HCT116 (cell line): ENCODE data around the gene OR4D6. TPM values are rescaled to one million over a fixed set of nuclear protein-coding genes. Genes with fewer than 3 reads are reported as not detected.

ENCODE experiments used
- ATAC-seq: fragments of 200-7000 bp; cut with Tn5 transposase; 2 replicates; pipeline ENCODE4 v1.9.1; 2020; ENCODE audit warnings: mild to moderate bottlenecking, moderate library complexity
- BruUV-seq: library from RNA; stranded (reverse); fragments of 400-500 nt; replicated peaks from 2 replicates; lab custom pipeline; 2021; lab: Mats Ljungman, UMichigan
- CTCF ChIA-PET: fragments of 300-600 bp; sonication (Branson Sonifier 250); formaldehyde crosslinking; loops from one replicate; lab custom pipeline; 2021; ENCODE audit warnings: antibody characterized with exemption; lab: Charles Lee
- POLR2A ChIA-PET: fragments of 300-600, 350-600 bp; sonication (Branson Sonifier 250); formaldehyde crosslinking; loops from one replicate; lab custom pipeline; 2021; ENCODE audit warnings: antibody characterized with exemption; lab: Charles Lee
- RAD21 ChIA-PET, 2 experiments: fragments of 300-600 bp; sonication (Branson Sonifier 250); formaldehyde crosslinking; loops; one replicate each; lab custom pipeline; 2023; ENCODE audit warnings: low total read pairs in 2 of 2; ENCODE audit not compliant: uncharacterized antibody in 2 of 2, unreplicated experiment in 2 of 2, low non-redundant PET in 1 of 2; lab: Charles Lee
- DNase-seq: peaks from one replicate; pipeline ENCODE4 v3.0.0-alpha.2; 2010; ENCODE audit warnings: low read depth, low spot score
- H2AFZ ChIP-seq: fragments of 200-600 bp; shearing (Covaris generic), sonication (generic); 2 replicates; pipeline ENCODE4 v1.6.1; 2017; ENCODE audit warnings: low read depth, mixed run types, mixed read lengths, antibody characterized with exemption, low read length; ENCODE audit not compliant: poor library complexity, severe bottlenecking
- H3K27ac ChIP-seq: 2 replicates; pipeline ENCODE4 v1.5.1; 2012; ENCODE audit warnings: low read depth, low read length
- H3K27me3 ChIP-seq: fragments of 200-600 bp; sonication (generic); 2 replicates; pipeline ENCODE4 v1.6.1; 2016; ENCODE audit warnings: mixed run types, low read length, mixed read lengths; ENCODE audit not compliant: insufficient read depth
- H3K36me3 ChIP-seq, 2 experiments: fragments of 200-500 bp in 1 of 2; fragments of 200-600 bp in 1 of 2; sonication (Bioruptor generic) in 1 of 2; sonication (generic) in 1 of 2; 2 replicates each; pipeline versions ENCODE4 v1.5.1 to v1.6.1; 2014 to 2016; ENCODE audit warnings: low read length in 2 of 2, inconsistent platforms in 1 of 2, mixed read lengths in 1 of 2, mixed run types in 1 of 2; ENCODE audit not compliant: insufficient read depth in 2 of 2, control insufficient read depth in 1 of 2
- H3K4me1 ChIP-seq, 2 experiments: fragments of 200-600 bp in 1 of 2; sonication (generic) in 1 of 2; 2 replicates each; pipeline versions ENCODE4 v1.5.1 to v1.6.1; 2012 to 2017; ENCODE audit warnings: low read length in 2 of 2, inconsistent platforms in 1 of 2, mild to moderate bottlenecking in 1 of 2, mixed read lengths in 1 of 2, mixed run types in 1 of 2, moderate library complexity in 1 of 2; ENCODE audit not compliant: insufficient read depth in 2 of 2, control insufficient read depth in 1 of 2
- H3K4me2 ChIP-seq: fragments of 200-600 bp; sonication (generic); 2 replicates; pipeline ENCODE4 v1.6.1; 2017; ENCODE audit warnings: mixed run types, low read length, mixed read lengths
- H3K4me3 ChIP-seq, 2 experiments: fragments of 200-600 bp in 1 of 2; sonication (generic) in 1 of 2; replicated peaks in 1 of 2; 2 replicates each; pipeline ENCODE4 v1.5.1; 2011 to 2016; ENCODE audit warnings: low read length in 2 of 2, control low read depth in 1 of 2, low read depth in 1 of 2, mild to moderate bottlenecking in 1 of 2, mixed read lengths in 1 of 2, mixed run types in 1 of 2
- H3K79me2 ChIP-seq: fragments of 200-600 bp; sonication (generic); 2 replicates; pipeline ENCODE4 v1.6.1; 2017; ENCODE audit warnings: mild to moderate bottlenecking, mixed run types, low read length, moderate library complexity, mixed read lengths; ENCODE audit not compliant: insufficient read depth
- H3K9ac ChIP-seq: fragments of 200-600 bp; sonication (generic); 2 replicates; pipeline ENCODE4 v1.6.1; 2016; ENCODE audit warnings: low read length, mixed read lengths
- H3K9me2 ChIP-seq: fragments of 200-600 bp; sonication (generic), shearing (Covaris generic); 2 replicates; pipeline ENCODE4 v1.6.1; 2017; ENCODE audit warnings: mixed run types, mild to moderate bottlenecking, moderate library complexity; ENCODE audit not compliant: insufficient read depth
- H3K9me3 ChIP-seq, 2 experiments: fragments of 200-500 bp in 1 of 2; fragments of 200-600 bp in 1 of 2; sonication (Bioruptor generic) in 1 of 2; sonication (generic) in 1 of 2; 2 replicates each; pipeline ENCODE4 v1.6.1; 2014 to 2017; ENCODE audit warnings: low read length in 2 of 2, mixed read lengths in 2 of 2, inconsistent platforms in 1 of 2, low read depth in 1 of 2, mild to moderate bottlenecking in 1 of 2, mixed run types in 1 of 2, moderate library complexity in 1 of 2; ENCODE audit not compliant: control insufficient read depth in 1 of 2, insufficient read depth in 1 of 2
- H4K20me1 ChIP-seq: fragments of 200-600 bp; sonication (generic), shearing (Covaris generic); 2 replicates; pipeline ENCODE4 v1.6.1; 2017; ENCODE audit warnings: mixed run types, mild to moderate bottlenecking, moderate library complexity; ENCODE audit not compliant: insufficient read depth
- EGR1 ChIP-seq: IDR thresholded peaks from 2 replicates; pipeline ENCODE4 v1.6.1; 2012; ENCODE audit warnings: low read depth
- FOSL1 ChIP-seq: IDR thresholded peaks from 2 replicates; pipeline ENCODE4 v1.6.1; 2012; ENCODE audit warnings: low read depth
- POLR2A ChIP-seq: IDR thresholded peaks from 2 replicates; pipeline ENCODE4 v1.7.0; 2011; ENCODE audit warnings: borderline replicate concordance; ENCODE audit not compliant: insufficient read depth, insufficient read length; ENCODE audit errors: extremely low read depth
- POLR2AphosphoS5 ChIP-seq: IDR thresholded peaks from 2 replicates; pipeline ENCODE4 v1.6.1; 2011; ENCODE audit warnings: mild to moderate bottlenecking, low read depth, low read length, moderate library complexity
- ZNF274 ChIP-seq: fragments of 200-500 bp; sonication (Bioruptor generic); IDR thresholded peaks from 2 replicates; pipeline ENCODE4 v1.6.1; 2014; ENCODE audit warnings: mild to moderate bottlenecking, low read depth, low read length, inconsistent platforms
- intact Hi-C: fragments of 100-400 bp; cut with micrococcal nuclease; formaldehyde crosslinking; loops from 2 replicates; pipeline ENCODE4 v1.10.0; 2022
- total RNA-seq: library from RNA; stranded (reverse); gene quantifications from one replicate; pipeline ENCODE4 v1.2.1, GENCODE V29; 2021; ENCODE audit not compliant: unreplicated experiment
- TF ChIP-seq, protein P1 (sequence below): IDR thresholded peaks from 2 replicates; pipeline ENCODE4 v1.6.1; 2012; ENCODE audit warnings: low read depth
- TF ChIP-seq, protein P2 (sequence below): IDR thresholded peaks from 2 replicates; pipeline ENCODE4 v1.6.1; 2012

The OR4D6 gene
- total RNA-seq, 1 experiment from 2014 or later = not detected

DNA sequence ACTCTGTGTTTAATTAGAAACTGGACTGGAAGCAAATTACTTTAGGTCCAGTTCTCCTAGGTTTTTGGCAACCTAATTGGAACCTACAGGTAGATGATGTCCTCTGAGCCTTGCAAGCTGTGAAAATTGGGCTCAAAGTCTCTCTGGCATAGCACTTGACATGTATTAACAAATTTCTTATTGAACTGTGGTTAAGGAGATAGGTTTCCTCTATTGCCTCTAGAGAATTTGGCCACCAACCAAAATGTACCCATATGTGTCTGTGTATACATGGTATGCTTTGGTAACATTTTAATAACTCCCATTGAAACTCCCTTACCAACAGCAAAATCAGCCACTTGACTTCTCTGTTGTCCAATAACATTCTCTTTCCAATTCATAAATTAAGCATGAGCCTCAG lies 16.3 kb downstream of the OR4D6 start, which contains the start of gene OR4D10:
Gene OR4D10 (plus strand): TSS at position 301 of the 400 bp plus-strand sequence. CDS start 4,115 bp downstream, outside the sequence.
- Histone ChIP-seq H3K79me2 (no peaks in the 10 kb centered on the region), H3K4me3 (no peak within 1 kb of the TSS), H3K36me3 (no peaks in the 10 kb centered on the region), H3K9ac (no peak within 1 kb of the TSS), H4K20me1 (no peaks in the 10 kb centered on the region), H3K9me3 (no peaks in the 10 kb centered on the region), H3K9me2 (no peaks in the 10 kb centered on the region), H3K4me2 (no peak within 1 kb of the TSS), H2AFZ (no peak within 1 kb of the TSS), H3K27ac (no peak within 1 kb of the TSS), H3K4me1 (no peaks in the 10 kb centered on the region), H3K27me3 (no peaks in the 10 kb centered on the region)
- no TSS peak for BruUV-seq
- TF ChIP-seq ZNF274 (no peak), EGR1 (no peak), POLR2AphosphoS5 (no peak), POLR2A (no peak), FOSL1 (no peak)
- TF ChIP-seq, protein P1, sequence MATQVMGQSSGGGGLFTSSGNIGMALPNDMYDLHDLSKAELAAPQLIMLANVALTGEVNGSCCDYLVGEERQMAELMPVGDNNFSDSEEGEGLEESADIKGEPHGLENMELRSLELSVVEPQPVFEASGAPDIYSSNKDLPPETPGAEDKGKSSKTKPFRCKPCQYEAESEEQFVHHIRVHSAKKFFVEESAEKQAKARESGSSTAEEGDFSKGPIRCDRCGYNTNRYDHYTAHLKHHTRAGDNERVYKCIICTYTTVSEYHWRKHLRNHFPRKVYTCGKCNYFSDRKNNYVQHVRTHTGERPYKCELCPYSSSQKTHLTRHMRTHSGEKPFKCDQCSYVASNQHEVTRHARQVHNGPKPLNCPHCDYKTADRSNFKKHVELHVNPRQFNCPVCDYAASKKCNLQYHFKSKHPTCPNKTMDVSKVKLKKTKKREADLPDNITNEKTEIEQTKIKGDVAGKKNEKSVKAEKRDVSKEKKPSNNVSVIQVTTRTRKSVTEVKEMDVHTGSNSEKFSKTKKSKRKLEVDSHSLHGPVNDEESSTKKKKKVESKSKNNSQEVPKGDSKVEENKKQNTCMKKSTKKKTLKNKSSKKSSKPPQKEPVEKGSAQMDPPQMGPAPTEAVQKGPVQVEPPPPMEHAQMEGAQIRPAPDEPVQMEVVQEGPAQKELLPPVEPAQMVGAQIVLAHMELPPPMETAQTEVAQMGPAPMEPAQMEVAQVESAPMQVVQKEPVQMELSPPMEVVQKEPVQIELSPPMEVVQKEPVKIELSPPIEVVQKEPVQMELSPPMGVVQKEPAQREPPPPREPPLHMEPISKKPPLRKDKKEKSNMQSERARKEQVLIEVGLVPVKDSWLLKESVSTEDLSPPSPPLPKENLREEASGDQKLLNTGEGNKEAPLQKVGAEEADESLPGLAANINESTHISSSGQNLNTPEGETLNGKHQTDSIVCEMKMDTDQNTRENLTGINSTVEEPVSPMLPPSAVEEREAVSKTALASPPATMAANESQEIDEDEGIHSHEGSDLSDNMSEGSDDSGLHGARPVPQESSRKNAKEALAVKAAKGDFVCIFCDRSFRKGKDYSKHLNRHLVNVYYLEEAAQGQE = no peak
- TF ChIP-seq, protein P2, sequence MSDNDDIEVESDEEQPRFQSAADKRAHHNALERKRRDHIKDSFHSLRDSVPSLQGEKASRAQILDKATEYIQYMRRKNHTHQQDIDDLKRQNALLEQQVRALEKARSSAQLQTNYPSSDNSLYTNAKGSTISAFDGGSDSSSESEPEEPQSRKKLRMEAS = no peak
- no peak for ATAC-seq
- intact Hi-C loops = no loop called here
- CTCF ChIA-PET = no interaction called here
- RAD21 ChIA-PET = no interaction called here
- DNase-seq = no peak
- POLR2A ChIA-PET = no interaction called here
